CD4-positive, alpha-beta T cell (primary cell): Measurements from ENCODE around the gene ANKK1. TPM values are rescaled to one million over a fixed set of nuclear protein-coding genes. Genes with fewer than 3 reads are reported as not detected.

ENCODE experiments used
- ATAC-seq: fragments of 200-7000 bp; cut with Tn5 transposase; one replicate; pipeline ENCODE4 v1.10.0; 2022; ENCODE audit warnings: mild to moderate bottlenecking; ENCODE audit not compliant: poor library complexity
- CTCF ChIA-PET: fragments of 350-600 bp; sonication (Branson Sonifier 250); formaldehyde crosslinking; loops from one replicate; lab custom pipeline; 2021; ENCODE audit warnings: antibody characterized with exemption, inconsistent platforms; lab: Charles Lee
- POLR2A ChIA-PET: fragments of 350-600 bp; sonication (Branson Sonifier 250); formaldehyde crosslinking; loops from one replicate; lab custom pipeline; 2021; ENCODE audit warnings: antibody characterized with exemption, inconsistent platforms; lab: Charles Lee
- DNase-seq, 14 experiments: peaks; one replicate each; pipeline ENCODE4 v3.0.0-alpha.2; 2013 to 2020; ENCODE audit warnings: mixed read lengths in 2 of 14
- H3K27ac ChIP-seq, 2 donors: one replicate each; pipeline versions ENCODE4 v1.5.1 to v1.7.0; 2013; ENCODE audit warnings: low read length in 2 of 2, low read depth in 1 of 2, mild to moderate bottlenecking in 1 of 2
- H3K27me3 ChIP-seq, 2 experiments: 1 replicate in 1 of 2; 2 replicates in 1 of 2; pipeline versions ENCODE4 v1.6.1 to v1.7.0; 2013; ENCODE audit warnings: low read length in 2 of 2, control low read depth in 1 of 2, mild to moderate bottlenecking in 1 of 2, moderate library complexity in 1 of 2; ENCODE audit not compliant: insufficient read depth in 2 of 2, control insufficient read depth in 1 of 2
- H3K36me3 ChIP-seq: one replicate; pipeline ENCODE4 v1.6.1; 2013; ENCODE audit warnings: low read length, control low read depth; ENCODE audit not compliant: insufficient read depth
- H3K4me1 ChIP-seq: one replicate; pipeline ENCODE4 v1.6.1; 2013; ENCODE audit warnings: low read length, control low read depth; ENCODE audit not compliant: insufficient read depth
- H3K4me3 ChIP-seq: one replicate; pipeline ENCODE4 v1.5.1; 2013; ENCODE audit warnings: mild to moderate bottlenecking, low read length, moderate library complexity
- H3K9me3 ChIP-seq, 2 experiments: 1 replicate in 1 of 2; 2 replicates in 1 of 2; pipeline versions ENCODE4 v1.6.1 to v1.7.0; 2013; ENCODE audit warnings: low read length in 2 of 2, mild to moderate bottlenecking in 2 of 2, control low read depth in 1 of 2, moderate library complexity in 1 of 2; ENCODE audit not compliant: control insufficient read depth in 1 of 2, insufficient read depth in 1 of 2
- H3K27ac Mint-ChIP-seq: one replicate; pipeline ENCODE4 v1.8.0; 2020; ENCODE audit warnings: mixed read lengths
- H3K27me3 Mint-ChIP-seq: one replicate; pipeline ENCODE4 v1.8.0; 2021; ENCODE audit warnings: mixed read lengths
- H3K36me3 Mint-ChIP-seq: one replicate; pipeline ENCODE4 v1.8.0; 2021; ENCODE audit warnings: low read depth, mixed read lengths
- H3K4me1 Mint-ChIP-seq: one replicate; pipeline ENCODE4 v1.8.0; 2021; ENCODE audit warnings: low read depth, mixed read lengths
- H3K4me3 Mint-ChIP-seq: one replicate; pipeline ENCODE4 v1.8.0; 2020; ENCODE audit warnings: mild to moderate bottlenecking, mixed read lengths
- H3K9me3 Mint-ChIP-seq: one replicate; pipeline ENCODE4 v1.8.0; 2020; ENCODE audit warnings: mixed read lengths
- CTCF ChIP-seq: fragments of 200-600 bp; IDR thresholded peaks from one replicate; pipeline ENCODE4 v1.8.0; 2022; ENCODE audit warnings: antibody characterized with exemption, mild to moderate bottlenecking
- intact Hi-C, 2 experiments: fragments of 100-400 bp; cut with DNase I in 1 of 2; cut with micrococcal nuclease in 1 of 2; formaldehyde crosslinking; loops; one replicate each; pipeline versions ENCODE4 v1.15.1 to v1.9.0; 2023 to 2025; cut with DNase I, micrococcal nuclease
- total RNA-seq, 174 experiments: library from RNA in 2 of 174; stranded (reverse) in 2 of 174; gene quantifications; one replicate each; pipeline ENCODE4 v1.2.3 and lab custom pipeline; 2021 to 2026

ANKK1 gene
- total RNA-seq, 2 experiments from 2014 or later = 1.2 to 1.6 TPM

DNA sequence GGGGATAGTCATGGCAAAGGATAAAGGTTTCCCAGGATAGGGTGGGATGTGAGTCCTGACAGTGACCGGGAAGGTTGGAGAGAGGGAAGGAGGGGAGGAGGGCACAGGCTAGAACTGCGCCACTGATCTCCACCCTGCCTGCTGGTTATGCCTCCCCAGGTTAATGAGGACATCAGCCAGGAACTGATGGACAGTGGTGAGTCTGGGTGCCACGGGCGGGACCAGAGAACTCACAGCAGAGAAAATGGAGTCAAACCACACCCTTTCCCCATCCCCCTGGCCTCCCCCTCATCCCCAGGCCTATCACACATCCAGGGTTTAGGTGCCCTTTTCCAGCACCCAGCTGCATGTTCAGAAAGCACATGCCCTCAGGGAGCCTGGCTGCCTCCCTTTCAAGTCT is 10.2 kb downstream of the ANKK1 start:
- no peak for TF ChIP-seq CTCF
- ATAC-seq (no peak), DNase-seq (no peak)
- Histone ChIP-seq H3K27ac (no peak overlapping the region), H3K27me3 (no peaks in the 10 kb centered on the region), H3K4me1 (no peaks in the 10 kb centered on the region), H3K4me3 (no peak overlapping the region), H3K9me3 (no peaks in the 10 kb centered on the region), H3K36me3 (no peaks in the 10 kb centered on the region)
- Mint-ChIP-seq H3K36me3 (no peaks in the 10 kb centered on the region), H3K4me3 (no peak overlapping the region), H3K27me3 (no peaks in the 10 kb centered on the region), H3K4me1 (no peaks in the 10 kb centered on the region), H3K27ac (no peak overlapping the region), H3K9me3 (no peaks in the 10 kb centered on the region)
- intact Hi-C loops = no loop called here
- POLR2A ChIA-PET = no interaction called here
- CTCF ChIA-PET = no interaction called here

GRCh38 chr11:113398669-113399430 is 11.3 kb downstream of the ANKK1 start:
- intact Hi-C loops = no loop called here
- no peak overlapping the region for H3K4me3 ChIP-seq
- TF ChIP-seq CTCF = no peak

GRCh38 chr11:113400631-113401230 is 13.2 kb downstream of the ANKK1 start:
- Histone ChIP-seq H3K27ac (no peak overlapping the region), H3K27me3 (no peaks in the 10 kb centered on the region), H3K4me1 (no peaks in the 10 kb centered on the region), H3K36me3 (no peaks in the 10 kb centered on the region), H3K9me3 (no peaks in the 10 kb centered on the region), H3K4me3 (no peak overlapping the region)
- H3K36me3 Mint-ChIP-seq = no peaks in the 10 kb centered on the region
- intact Hi-C loops = no loop called here
- ATAC-seq (no peak), DNase-seq (no peak)
- TF ChIP-seq CTCF = no peak
- no peaks in the 10 kb centered on the region for H3K4me1 Mint-ChIP-seq
- POLR2A ChIA-PET = no interaction called here
- no peak overlapping the region for H3K27ac Mint-ChIP-seq
- H3K4me3 Mint-ChIP-seq = no peak overlapping the region
- H3K9me3 Mint-ChIP-seq = no peaks in the 10 kb centered on the region
- CTCF ChIA-PET = no interaction called here
- no peaks in the 10 kb centered on the region for H3K27me3 Mint-ChIP-seq

More at GRCh38 chr11:113398669-113399430, 11.3 kb downstream of the ANKK1 start:
- H3K9me3 Mint-ChIP-seq = no peaks in the 10 kb centered on the region
- ChIA-PET POLR2A (no interaction called here), CTCF (interaction anchor here (0.7 kb wide), 1 partner anchor 533 kb away, joined by 3 read pairs; no protein-coding TSS in a partner anchor)
- H3K4me1 ChIP-seq = no peaks in the 10 kb centered on the region
- no peak for DNase-seq
- H3K9me3 ChIP-seq = no peaks in the 10 kb centered on the region
- H3K36me3 ChIP-seq = no peaks in the 10 kb centered on the region
- no peaks in the 10 kb centered on the region for H3K4me1 Mint-ChIP-seq
- no peaks in the 10 kb centered on the region for H3K36me3 Mint-ChIP-seq
- H3K27ac ChIP-seq = no peak overlapping the region
- no peaks in the 10 kb centered on the region for H3K27me3 ChIP-seq
- no peak for ATAC-seq
- no peak overlapping the region for H3K4me3 Mint-ChIP-seq
- no peak overlapping the region for H3K27ac Mint-ChIP-seq
- no peaks in the 10 kb centered on the region for H3K27me3 Mint-ChIP-seq
